IPS-NIHi7 (cell line): ENCODE data around the gene ELAVL3.

ENCODE experiments used
- DNase-seq: peaks from one replicate; pipeline ENCODE4 v3.0.0; 2012; ENCODE audit warnings: mixed read lengths; ENCODE audit errors: extremely low spot score

Gene ELAVL3

DNA sequence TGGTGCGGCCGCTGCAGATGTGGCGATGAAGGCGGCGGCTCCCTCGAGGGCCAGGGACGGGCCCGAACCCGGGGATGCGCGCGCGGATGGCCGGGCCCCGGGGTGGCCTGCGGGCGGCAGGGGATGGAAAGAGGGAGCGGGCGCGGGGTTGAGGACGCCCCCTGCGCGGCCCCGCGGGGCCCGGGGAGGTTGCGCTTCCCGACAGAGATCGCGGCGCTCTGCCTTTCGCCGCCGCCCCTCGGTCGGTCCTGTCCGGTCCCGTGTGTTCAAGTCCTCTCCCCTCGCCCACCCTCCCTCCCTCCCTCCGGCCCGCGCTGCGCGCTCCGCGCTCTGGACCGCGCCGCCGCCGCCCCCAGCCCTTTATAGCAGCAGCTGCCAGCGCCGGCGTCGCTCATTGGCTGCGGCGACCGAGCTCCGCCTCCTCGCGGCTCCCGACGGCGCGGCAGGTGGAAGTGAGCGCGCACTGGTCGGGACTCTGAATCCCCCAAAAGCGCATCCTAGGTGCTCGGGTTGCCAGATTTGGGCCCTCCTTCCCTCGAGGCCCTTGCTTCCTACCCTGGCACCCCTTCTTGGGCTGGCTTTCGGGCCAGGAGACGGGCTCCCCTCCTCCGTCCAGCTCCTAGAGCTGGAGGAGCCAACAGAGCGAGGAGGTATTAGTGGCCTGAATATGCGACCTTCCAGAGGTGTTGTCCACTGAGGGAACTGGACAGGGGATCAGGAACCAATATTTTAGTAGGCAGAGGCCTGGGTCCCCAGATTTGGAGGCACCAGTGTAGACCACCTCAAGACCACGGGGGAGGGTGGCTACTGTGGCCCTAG is at the start of gene ELAVL3:
ELAVL3 (minus strand) TSS at position 332 of the 819 bp plus-strand sequence. CDS start 438 bp downstream, outside the sequence.
- DNase-seq, result peak; percentile 78

DNA sequence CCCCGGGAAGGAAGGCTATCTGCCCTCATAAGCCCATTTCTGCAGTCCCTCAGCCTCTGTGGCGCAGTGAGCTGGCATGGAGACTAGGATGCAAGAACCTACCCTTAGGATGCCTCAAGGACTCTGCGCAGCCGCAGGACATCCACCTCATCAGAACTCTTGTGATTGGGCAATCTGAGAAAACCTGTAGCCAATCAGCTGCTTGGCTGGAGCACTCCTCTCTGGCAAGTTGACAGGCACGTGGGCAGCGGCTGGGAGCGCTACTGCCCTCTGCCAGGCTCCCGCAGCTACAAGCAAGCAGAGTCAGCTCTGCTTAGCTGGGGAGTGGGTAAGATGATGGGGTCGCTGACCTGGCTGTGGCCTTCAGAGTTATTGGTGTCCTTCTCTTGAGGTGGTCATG is 49.6 kb upstream of the ELAVL3 start:
- DNase-seq, result peak; percentile 89

DNA sequence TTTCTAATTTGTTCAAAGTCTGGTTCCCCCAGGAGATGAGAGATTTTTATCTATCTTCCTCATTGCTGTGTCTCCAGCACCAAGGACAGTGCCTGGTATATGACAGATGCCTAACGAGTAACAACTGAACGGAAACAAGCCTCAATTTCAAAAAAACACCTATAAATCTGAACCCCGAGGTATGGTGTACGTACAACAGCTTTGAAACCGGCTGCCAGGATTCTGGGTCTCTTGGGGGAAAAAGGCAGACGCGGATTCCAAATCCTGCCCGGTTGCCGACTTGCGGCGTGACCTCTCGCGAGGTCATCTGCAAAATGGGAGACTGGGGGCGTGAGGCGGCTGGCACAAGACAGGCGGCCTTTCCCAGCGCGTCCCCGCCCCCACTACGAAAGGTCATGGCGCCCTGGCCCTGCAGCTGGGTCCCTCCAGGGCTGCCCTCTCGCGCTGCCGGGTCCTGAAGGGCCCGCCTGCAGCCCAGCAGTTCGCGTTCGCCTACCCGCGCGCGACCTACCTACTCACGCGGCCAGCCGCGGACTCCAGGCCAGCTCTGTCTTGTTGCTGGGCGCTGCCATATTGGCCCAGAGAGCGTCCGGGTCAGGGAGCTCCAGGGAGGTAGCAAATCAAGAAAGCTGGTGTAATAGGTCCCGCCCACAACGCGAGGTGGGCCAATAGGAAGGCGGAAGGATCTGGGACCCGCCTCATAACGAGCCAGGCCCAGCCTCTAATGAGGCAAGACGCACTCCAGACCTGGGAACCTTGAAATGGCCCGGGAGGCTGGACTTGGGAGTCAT is 47.9 kb upstream of the ELAVL3 start, which contains the start of gene ECSIT:
ECSIT (minus strand) TSS at position 584 of the 791 bp plus-strand sequence. CDS start 9,964 bp downstream, outside the sequence.
- peak; percentile 97 for DNase-seq

DNA sequence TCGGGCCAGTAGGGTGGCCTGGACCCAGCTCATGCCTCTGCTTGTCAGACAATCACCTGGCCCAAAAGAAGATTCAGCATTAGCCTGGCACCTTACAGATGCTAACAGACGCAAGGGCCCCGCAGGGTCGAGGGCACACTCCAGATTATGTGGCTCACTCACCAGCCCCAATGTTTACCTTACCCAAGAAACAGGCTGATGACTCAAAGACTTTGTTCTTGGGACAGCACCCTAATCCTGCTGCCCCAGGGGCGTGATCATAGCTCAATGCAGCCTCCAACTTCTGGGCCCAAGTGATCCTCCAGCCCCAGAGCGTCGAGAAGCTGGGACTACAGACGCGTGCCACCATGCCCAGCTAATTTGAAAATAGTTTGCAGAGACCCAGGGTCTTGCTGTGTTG is 38.3 kb upstream of the ELAVL3 start:
- DNase-seq, result no peak

DNA sequence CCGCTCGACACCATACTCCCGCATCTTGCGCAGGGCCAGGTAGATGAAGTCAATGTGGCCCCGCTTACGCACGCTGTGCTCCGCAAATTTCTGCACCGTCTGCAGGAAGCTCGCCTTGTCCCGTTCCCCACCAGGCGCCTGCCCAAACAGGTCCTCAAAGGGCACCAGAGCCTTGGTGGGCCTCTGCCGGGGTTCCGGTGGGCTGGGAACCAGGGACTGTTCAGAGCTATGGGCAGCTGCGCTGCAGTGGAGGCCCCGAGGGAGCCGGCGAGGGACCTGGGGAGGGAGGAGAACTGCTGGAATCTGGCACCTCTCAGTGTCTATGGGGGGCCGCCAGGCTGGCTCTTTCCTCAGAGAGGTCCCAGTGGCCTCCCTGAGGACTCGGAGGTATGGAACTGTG is 33.1 kb upstream of the ELAVL3 start:
- DNase-seq, result no peak

DNA sequence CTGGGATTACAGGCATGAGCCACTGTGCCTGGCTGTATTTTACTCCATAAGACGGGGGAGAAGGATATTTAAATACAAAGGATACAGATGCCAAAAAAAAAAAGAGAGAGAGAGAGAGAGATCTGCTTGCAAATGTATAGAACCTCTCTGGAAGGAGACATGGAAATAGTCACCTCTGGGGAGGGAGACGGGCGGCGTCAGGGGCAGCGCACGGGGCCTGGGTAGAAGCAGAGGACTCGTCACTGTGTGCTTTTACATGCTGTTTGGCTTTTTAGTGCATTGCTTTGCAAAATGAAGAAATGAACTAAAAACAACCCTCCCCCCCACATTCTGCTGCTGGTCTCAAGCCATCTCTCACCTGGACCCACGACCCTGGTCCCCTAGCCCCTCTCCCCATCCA is 29.6 kb upstream of the ELAVL3 start:
- no peak for DNase-seq

DNA sequence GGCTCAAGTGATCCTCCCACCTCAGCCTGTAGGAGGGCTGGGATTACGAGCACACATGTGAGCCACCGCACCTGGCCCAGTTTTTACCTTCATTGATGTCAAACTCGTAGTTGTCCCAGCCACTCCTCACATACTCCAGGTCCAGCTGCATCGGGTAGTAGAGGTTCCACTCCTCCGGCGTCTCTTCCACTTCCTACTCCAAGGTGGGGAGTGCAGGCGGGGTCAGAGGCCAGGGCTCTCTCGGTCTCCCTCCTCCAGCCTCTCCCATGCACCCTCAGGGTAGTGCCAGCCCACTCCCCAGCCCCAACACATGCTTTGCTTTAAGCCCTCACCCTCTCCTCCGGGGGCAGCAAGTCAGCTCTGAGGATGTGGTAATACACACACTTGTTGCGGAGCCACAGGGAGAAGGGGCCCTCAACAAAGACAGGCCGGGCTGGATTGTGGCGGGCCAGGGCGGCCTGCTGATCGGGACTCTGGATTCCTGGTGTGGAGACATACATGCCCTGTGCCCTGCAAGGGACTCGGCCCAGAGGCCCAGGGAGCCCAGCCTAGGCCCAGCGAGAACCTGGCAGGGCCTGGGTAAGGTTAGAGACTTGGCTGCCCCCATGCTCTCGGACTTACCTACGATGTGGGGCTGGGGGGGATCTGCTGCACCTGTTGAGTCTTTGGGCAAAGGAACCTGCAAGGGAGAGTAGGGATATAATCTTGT is 26.7 kb upstream of the ELAVL3 start:
- DNase-seq, result no peak

DNA sequence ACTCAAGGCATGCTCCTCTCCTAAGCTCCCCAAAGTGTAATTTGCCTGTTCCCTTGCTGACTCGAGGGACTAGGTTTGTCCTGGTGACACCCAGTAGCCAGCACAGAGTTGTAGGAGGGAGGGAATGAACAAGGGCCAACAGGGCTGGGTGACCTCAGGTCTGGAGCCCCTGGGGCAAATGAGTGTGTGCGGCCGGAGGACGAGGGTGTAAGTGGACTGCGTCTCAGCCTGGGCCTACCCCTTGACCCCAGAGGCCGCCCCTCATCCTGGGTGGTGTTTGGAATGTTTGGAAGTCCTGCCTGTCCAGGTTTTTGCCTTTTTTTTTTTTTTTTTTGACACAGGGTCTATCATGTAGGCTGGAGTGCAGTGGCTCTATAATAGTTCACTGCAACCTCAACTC is 26.1 kb upstream of the ELAVL3 start:
- no peak for DNase-seq

DNA sequence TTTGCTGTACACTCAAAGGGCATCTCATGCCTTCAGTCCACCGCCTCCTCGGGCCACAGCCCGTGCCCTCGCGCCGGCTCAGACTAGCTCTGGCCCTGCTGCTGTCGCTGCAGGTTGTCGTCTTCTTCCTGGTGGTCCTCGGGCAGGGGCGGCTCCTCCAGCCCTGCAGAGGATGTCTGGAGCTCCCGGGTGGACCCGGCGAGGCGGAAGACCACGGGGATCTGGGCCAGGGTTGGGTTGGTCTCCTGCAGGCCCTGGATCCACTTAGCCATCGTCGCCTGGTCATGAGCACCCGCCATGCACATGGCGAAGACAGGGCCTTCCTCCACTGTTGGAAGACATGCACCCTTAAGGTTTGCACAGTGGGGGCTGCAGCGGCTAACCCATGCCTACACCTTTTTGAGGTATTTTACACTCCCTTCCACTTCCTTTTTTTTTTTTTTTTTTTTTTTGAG is 25.3 kb upstream of the ELAVL3 start:
- no peak for DNase-seq

DNA sequence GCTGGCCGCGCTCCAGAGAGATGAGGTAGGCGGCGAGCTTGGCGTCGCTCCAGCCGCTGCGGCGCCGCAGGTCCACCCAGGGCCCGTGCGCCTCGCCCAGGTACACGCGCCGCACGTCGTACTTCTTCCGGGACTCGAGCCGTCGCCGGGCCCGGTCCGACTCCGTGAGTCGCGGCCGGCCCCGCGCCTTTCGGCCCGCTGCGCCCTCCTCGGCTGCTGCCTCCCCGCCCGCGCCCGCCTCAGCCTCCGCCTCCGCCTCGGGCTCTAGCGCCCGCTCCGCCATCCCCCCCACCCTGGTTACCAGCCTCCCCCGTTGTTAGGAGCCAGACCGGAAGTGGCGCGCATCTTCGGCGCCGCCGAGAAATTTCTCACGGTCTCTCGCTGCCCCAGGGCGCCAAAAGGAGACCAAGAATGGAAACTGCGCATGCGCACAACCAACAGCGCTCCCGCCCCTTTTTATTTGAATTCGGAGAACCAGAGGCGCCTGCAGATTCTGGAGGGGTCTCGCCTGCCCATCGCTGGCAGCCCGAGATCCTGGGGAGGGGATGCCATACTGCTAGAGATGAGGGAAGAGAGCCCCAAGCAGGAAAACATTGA is 24.8 kb upstream of the ELAVL3 start, which contains the start of gene ZNF653:
ZNF653 (minus strand) TSS at position 336 of the 597 bp plus-strand sequence; CDS start at position 283, 53 bp downstream.
- peak; percentile 97 for DNase-seq

DNA sequence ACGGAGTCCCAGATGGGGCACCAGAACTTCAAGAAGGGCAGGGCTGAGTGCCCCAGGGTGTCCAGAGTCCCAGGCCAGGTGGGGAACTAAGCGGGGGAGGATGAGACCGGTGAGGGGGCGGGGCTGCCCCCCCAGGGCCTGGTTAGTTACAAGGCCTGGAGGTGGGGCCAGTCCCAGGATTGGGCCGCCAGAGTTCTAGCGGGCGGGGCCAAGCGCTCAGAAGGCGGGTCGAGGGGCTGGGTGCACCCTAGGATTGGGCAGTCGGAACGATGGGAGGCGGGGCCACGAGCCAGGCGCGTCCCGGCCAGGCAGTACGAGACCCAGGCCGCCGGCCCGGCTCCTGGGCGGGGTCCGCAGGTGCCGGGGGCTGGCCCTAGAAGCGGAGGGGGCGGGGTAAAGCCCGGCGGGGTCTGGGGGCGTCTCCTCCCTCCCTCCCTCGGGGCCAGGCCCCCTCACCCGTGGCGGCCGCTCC is 24.2 kb upstream of the ELAVL3 start:
- DNase-seq, result peak; percentile 100

DNA sequence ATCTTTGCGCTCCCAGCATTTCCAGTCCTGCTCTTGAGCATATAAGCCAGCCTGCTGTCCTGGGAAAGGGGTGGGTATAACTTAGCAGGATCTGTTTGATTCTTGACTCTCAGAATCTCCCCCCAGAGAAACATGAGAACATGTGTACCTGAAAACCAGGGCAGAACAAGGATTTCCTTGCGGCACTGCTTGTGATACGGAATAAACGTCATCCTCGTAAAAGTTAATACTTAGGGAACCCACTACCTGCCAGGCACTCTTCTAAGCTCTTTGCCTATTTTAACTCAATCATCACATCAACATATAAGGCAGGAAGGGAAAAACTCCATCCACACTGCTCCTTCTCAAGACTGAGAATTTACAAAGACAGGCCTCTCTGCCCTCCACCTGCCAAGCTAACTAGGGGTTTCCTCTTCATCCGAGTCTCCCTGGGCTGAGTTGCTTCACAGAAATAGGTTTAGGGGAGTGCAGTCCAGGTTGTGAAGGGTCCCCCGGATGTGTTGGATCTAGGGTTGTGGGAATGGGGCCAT is 23.7 kb upstream of the ELAVL3 start:
- DNase-seq, result no peak

DNA sequence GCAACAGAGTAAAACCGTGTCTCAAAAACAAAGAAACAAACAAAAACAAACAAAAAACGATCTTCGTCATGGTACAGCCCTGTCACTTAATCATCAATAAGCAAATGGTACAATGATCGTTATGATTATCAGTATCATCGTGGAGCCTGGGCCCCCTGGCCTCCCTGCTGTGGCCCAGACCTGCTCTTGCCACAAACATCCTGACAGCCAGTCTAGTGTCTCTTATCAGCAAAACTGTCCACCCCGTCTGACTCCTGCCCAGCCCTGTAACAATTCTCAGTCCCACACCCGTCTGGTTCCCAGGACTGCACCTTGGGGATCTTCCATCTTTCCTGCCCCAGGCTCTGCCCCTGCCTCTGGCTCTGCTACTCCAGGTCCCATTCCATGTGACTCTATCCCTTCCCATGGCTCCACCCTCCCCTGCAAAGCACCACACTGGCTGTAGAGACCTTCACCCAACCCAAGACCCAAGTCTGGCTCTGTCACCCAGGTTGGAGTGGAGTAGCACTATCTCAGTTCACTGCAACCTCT is 19.1 kb upstream of the ELAVL3 start:
- DNase-seq, result no peak

DNA sequence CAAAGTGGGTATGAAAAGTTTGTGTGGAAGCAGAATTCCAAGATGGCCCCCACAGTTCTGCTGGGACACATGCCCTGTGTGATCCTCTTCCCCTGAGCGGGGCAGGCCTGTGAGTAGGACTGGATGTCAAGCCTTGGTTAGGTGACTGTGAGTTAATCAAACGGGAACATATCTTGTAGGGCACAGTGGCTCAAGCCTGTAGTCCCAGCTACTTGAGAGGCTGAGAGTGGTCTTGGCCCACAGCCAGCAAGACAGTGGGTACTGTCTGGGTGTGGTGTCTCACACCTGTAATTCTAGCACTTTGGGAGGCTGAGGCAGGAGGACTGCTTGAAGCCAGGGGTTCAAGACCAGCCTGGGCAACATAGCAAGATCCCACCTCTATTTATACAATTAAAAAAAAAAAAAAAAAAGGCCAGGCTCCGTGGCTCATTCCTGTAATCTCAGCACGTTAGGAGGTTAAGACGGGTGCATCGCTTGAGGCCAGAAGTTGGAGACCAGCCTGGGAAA is 18.4 kb upstream of the ELAVL3 start:
- no peak for DNase-seq

DNA sequence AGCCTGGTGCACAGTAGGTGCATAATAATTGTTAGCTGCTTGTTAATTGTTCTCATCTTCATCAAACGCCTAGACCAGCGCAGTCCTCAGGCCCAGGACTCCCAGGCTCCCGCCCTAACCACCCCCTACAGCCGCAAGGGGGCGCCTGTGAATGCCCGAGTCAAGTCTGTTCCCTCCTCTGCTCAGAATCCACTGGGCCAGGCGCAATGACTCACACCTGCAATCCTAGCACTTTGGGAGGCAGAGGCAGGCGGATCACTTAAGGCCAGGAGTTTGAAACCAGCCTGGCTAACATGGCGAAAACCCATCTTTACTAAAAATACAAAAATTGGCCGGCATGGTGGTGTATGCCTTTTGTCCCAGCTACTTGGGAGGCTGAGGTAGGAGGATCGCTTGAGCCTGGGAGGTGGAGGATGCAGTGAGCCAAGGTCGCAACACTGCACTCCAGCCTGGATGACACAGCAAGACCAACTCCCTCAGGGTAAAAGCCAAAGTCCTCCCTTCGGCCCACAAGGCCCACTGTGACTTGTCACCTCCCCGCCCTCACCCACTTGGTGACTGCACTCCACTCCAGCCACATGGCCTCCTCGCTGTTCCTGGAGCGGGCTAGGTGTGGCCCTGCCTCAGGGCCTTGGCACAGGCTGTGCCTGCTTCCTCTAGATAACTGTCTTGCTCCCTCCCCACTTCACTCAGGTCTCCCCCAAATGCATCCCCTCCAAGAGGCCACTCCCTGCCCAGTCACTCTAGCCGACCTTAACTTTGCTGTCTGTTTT is 15.7 kb upstream of the ELAVL3 start:
- peak; percentile 88 for DNase-seq

DNA sequence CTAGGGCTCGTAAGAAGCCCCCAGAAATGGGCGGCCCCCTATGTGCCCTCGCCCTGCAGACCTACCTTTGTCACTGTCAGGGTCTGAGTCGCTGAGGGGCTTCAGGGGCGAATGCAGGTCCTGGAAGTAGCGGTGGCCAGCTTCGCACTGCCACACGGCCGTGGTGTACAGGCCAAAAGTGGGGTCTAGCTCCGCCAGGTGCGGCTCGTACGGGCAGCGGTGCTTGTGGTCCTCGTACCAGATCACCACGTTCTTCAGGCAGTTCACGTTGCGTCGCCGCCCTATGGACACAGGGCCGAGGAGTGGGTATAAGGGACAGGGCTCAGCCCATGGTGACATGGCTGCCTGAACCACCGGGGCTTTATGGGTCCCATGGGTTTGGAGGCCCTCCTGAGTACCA is 15.0 kb upstream of the ELAVL3 start:
- DNase-seq, result no peak

DNA sequence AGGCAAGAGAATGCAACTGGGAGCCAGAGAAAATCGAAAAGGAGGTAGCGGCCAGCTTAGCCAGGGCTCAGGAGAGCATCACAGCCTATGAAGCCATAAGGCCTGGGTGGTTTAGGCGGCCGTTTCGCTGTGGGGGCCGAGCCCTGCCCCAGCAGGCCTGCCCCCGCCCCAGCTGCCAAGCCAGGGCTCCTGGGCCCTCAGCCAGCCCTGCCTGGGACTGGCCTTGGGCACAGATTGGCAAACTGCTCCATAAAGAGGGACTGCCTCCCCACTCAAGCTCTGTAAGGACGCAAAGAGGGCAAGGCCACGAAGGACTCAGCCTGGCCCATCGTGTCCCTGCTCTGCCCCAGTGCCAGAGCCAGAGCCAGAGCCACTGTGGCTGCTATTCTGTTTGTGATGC is 14.6 kb upstream of the ELAVL3 start:
- DNase-seq, result no peak

DNA sequence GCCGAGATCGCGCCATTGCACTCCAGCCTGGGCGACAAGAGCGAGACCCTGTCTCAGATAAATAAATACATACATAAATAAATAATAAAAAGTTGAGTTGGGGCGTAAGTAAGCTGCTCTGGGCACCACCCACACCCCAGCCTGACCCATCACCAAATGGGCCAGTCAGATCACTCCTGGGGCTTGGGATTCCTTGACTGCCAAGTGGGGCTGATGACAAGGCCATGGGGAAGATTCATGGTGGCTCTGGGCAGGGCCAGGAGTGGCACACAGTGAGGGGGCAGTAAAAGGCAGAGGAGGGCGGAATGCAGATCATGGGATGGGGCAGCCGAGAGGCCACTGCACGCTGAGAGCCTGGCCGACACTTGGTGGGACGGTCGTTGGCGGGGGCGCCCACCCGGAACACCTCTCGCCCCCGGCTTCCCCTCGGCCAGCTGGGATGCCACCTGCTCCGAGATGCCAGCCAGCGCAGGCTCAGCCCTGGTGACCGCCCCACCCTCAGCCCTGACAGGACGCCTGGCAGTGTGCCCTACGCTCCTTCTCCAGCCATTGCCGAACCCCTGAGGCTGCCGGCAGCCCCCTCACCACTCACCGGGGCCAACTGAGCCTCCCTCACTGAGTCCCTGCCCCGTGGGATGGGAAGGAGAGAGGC is 13.9 kb upstream of the ELAVL3 start:
- no peak for DNase-seq

DNA sequence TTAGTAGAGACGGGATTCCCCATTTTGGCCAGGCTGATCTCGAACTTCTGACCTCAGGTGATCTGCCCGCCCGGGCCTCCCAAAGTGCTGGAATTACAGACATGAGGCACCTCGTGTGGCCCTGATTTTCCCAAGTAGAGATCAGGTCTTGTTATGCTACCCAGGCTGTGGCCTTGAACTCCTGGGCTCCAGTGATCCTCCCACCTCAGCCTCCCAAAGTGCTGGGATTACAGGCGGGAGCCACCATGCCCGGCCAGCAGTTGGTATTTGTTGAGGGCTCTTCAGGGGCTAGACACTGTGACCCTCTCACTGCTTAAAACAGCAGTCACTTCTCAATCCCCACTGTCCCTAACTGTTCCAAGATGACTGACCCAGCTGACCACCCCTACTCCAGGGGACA is 8.5 kb upstream of the ELAVL3 start:
- DNase-seq, result no peak
